IPS-11a (cell line): Measurements from ENCODE around the gene PCGF3.
"Not testable (repeated sequence)": the region's sequence is repeated elsewhere in the genome, so short reads cannot be mapped to it uniquely, and the experiment has no call there.

Experiments
- H3K4me3 ChIP-seq: one replicate; pipeline ENCODE4 v1.5.1; 2013; ENCODE audit warnings: low read depth, low read length, control low read depth

Gene PCGF3

DNA sequence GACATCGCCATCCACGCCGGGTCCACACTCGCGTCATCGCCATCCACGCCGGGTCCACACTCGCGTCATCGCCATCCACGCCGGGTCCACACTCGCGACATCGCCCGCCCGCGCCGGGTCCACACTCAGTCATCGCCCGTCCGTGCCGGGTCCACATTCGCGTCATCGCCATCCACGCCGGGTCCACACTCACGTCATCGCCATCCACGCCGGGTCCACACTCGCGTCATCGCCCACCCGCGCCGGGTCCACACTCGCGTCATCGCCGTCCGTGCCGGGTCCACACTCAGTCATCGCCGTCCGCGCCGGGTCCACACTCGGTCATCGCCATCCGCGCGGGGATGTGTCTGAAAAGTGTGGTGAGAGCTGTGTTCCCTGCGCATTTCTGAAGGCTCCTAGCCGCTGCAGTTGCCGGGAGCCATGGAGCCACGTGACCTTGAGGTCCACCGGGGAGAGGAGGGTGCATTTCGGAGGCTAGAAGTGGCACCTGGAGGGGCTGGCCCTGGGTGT is 17.3 kb downstream of the PCGF3 start:
- no peak overlapping the region for H3K4me3 ChIP-seq

DNA sequence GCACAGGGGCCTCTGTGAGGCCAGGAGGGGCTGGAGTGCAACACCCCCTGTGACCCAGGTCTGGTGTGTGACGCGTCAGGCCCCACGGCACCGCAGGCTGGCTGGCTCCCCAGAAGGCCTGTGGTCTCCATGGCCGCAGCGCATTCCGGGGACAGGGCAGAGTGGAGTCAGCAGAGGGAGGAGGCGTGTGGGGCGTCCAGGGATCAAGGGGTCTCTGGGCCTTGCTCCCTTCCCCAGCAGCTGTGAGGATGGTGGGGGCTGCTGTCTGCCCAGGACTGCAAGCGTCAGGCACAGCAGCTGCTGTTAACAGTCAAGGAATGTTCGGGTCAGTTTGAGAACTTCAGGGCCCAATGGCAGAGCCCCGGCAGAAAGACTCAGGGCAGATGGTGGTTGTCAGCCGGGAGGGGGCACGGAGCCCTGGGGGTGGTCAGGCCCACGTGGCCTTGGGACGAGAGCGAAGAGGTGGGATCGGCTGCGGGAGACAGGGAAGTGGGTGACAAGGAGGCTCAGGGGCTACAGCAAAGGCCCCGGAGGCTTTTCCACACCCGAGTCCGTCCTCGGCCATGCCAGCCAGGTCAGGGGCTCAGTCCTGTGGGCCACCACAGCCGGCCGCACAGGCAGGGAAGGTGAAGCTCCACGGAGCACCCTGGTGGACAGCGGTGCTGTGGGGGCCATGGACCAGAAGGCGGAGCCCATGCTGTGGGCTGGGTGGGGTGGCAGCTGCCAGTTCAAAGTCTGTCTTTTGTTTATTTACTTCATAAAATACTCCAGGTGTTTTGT is 18.3 kb downstream of the PCGF3 start:
- H3K4me3 ChIP-seq, result no peak overlapping the region

DNA sequence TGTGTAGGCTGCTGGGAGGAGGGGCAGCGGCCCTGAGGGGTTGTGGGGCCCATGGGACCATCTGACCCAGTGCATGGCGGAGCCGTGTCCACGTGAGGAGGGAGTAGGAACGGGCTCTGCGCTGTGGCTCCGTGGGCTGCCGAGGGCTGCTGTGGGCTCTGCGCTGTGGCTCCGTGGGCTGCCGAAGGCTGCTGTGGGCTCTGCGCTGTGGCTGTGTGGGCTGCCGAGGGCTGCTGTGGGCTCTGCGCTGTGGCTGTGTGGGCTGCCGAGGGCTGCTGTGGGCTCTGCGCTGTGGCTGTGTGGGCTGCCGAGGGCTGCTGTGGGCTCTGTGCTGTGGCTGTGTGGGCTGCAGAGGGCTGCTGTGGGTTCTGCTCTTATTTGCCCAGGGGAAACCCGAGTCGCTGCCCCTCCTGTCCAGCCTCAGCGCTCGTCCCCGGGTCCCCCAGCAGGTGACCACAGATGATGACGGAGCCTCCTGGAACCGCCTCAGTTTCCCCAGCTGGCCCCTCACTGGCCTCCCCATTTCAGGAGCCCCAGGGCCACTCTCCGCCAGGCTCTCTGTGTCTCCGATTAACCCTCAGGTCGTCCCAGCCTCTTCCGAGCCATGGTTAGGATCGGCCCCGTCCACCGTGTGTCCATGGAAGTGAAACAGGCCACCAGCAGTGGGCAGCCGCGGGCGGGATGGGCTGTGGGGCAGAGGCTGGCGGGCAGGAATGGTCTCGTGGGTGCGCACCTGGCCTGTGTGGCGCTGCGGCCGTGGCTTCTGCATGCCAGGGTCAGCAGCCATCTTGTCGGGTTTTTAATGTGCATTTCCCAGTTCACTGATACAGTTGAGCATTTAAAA is 20.0 kb downstream of the PCGF3 start:
- H3K4me3 ChIP-seq, result no peak overlapping the region

DNA sequence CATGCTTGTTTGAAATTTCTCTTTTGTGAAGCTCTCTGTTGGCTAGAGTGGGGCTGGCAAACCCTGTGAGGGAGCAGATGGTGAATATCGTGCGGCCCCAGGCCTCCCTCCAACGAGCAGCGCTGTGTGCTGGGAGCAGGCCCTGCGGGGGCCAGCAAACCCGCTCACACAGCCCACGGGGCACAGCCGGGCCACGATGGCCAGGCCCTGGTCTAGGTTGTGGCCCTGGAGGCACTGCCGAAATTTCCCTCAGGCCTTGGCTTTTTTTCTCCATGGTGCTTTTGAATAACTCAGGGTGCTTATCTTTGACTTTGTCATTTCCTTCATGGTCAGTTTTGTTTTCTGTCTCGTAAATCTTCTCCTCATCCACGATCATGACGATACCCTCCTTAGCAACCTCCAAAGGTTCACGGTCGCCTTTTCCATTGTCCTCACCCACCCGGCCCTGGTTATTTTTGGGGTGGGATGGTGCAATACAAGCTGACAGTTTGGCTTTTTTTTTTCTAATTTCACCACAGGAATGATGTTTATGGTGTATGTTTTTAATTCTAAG is 20.7 kb downstream of the PCGF3 start:
- no peak overlapping the region for H3K4me3 ChIP-seq

DNA sequence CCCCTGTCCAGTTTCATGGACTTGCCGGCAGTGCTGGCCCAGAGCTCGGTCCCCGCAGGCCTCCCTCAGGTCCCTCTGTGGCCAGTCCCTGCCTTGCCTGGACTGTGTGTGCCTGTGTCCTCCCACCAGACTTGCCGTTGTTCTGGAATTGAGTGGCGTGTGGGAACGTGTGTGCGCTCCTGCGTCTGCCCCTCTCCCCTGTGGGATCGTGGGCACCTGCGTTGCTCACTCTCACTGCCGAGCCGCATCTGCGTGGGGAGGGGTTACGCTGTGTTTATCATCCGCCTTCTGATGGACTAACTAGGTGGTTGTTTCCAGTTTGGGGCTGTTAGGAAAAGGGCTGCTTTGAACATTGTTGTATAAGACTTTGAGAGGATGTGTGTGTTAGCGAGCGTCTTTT is 21.2 kb downstream of the PCGF3 start:
- H3K4me3 ChIP-seq, result no peak overlapping the region

DNA sequence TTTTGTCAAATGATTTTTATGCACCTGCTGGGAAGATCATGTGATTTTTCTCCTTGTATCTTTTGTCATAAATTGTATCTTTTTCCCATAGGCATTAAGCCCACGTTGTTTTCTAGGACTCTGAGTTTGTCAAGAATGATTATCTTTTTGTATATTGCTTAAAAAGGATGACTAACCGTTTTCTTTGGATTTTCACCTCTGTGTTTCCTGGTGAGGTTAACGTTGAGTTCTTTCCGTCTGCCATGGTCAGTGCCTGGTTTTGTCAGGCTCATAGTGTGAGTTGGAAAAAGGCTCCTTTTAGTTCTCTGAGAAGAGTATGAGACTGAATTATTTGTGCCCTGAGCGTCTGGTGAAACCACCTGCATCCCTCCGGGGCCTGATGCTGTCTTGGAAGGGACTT is 21.9 kb downstream of the PCGF3 start:
- no peak overlapping the region for H3K4me3 ChIP-seq

DNA sequence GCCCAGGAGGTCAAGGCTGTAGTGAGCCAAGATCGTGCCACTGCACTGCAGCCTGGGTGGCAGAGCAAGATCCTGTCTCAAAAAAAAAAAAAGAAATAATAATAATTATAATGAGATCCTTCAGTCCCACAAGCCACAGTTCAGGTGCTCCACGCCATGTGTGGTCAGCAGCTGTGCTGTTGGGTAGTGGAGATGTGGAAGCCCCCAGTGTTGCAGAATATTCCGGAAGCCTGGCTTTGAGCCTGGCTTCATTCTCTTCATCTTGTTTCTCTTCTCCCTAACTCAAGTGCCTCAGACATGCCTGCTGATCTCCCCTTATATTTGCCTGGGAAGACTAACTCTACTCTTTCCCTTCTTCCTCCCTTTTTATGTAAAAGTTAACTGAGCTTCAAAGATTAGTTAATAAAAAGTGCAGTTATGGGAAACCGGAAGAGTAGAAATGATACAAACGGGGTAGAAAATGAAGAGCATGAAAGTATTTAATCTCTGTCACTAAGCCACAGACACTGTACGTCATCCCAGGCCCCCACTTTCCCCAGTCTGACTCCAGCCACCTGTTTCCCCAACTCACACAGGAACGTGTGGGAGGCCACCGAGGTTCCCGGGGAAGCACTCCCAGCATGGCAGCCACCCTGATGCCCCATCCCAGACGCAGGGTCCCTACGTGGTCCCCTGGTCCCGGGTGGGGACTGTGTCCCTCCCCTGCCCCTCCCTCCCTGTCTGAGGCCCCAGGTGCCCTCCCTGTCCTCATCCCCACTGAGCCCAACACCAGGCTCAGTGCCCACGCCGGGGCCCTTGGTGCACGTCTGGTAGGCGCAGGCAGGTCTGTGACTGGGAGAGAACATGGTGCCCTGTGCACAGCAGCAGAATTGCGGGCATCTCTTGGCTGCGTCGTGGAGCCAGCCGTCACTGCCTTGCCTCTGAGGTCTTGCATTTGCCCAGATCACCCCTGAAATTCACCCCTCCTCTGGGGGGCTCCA is 24.0 kb downstream of the PCGF3 start:
- H3K4me3 ChIP-seq, result no peak overlapping the region

DNA sequence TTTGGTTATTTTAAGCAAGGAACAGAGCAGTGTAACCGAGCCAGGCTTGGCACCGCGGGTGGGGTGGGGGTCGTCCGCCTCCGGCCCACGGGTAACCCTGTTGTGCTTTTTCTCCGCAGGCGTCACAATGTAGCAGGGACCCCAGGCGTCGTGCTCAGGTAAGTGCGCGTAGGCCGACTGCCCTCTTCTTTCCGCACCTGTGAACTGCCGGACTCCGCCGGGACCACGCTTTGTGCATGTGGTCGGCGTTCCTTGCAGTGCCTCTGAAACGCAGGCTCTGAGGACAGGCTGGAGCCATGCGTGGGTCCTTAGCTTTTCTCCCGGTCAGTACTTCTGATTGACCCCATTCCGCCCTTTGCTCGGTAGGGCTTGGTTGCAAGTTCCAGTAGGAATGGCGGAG is 24.9 kb downstream of the PCGF3 start:
- H3K4me3 ChIP-seq, result no peak overlapping the region

DNA sequence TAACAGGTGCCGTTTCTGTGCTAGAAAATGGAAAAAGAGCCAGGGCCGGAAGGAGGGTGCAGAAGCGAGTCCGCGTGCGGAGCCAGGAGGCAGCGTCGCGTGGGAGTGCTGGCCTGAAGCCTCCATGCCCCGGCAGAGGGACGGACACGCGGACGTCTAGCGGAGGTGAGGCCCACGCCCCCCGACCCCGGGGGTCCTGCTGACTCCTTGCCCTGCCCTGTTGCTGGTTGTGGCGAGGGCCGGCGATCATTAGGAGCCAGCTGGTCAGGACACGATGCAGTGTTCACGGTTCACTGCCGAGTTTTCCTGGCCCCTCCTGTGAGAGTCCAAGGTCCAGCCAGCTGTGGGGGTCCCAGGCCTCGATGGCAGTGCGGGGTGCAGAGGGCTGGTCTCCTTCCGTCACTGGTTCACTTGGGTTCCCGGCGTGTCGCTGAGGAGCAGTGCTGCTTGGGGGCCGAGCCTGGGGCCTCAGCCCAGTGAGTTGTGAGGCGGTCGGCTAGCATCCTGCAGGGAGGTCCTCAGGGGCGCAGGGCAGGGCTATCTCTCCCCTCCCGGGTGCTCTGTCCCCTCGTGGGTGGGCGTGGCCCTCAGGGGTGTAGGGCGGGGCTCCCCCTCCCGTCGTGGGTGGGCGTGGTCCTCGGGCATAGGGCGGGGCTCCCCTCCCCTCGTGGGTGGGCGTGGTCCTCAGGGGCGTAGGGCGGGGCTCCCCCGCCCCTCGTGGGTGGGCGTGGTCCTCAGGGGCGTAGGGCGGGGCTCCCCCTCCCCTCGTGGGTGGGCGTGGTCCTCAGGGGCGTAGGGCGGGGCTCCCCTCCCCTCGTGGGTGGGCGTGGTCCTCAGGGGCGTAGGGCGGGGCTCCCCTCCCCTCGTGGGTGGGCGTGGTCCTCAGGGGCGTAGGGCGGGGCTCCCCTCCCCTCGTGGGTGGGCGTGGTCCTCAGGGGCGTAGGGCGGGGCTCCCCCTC is 25.6 kb downstream of the PCGF3 start:
- H3K4me3 ChIP-seq, result not testable (repeated sequence)

DNA sequence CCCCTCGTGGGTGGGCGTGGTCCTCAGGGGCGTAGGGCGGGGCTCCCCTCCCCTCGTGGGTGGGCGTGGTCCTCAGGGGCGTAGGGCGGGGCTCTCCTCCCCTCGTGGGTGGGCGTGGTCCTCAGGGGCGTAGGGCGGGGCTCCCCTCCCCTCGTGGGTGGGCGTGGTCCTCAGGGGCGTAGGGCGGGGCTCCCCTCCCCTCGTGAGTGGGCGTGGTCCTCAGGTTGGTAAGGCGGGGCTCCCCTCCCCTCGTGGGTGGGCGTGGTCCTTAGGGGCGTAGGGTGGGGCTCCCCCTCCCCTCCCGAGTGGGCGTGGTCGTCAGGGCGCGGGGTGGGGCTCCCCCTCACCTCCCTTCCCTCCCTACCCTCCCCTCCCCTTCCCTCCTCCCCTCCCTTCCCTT is 26.3 kb downstream of the PCGF3 start:
- not testable (repeated sequence) for H3K4me3 ChIP-seq

DNA sequence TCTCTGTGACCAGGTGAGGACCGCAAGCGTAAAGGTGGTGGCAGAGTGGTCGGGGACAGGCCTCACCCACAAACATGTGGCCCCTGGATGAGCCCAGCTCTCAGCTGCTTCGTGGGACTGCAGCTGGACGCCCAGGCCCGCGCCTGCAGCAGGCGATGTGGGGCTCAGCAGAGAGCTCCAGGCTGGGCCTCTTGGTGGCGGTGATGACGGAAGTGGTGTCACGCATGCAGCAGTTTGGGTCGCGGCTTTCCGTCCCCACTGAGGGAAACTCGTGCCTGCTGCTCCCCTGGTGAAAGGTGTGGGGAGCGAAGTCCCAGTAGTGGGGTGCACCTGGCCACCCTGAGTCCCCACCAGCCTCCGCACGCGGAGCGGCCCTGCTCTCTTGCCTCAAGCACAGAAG is 26.9 kb downstream of the PCGF3 start:
- H3K4me3 ChIP-seq, result no peak overlapping the region

DNA sequence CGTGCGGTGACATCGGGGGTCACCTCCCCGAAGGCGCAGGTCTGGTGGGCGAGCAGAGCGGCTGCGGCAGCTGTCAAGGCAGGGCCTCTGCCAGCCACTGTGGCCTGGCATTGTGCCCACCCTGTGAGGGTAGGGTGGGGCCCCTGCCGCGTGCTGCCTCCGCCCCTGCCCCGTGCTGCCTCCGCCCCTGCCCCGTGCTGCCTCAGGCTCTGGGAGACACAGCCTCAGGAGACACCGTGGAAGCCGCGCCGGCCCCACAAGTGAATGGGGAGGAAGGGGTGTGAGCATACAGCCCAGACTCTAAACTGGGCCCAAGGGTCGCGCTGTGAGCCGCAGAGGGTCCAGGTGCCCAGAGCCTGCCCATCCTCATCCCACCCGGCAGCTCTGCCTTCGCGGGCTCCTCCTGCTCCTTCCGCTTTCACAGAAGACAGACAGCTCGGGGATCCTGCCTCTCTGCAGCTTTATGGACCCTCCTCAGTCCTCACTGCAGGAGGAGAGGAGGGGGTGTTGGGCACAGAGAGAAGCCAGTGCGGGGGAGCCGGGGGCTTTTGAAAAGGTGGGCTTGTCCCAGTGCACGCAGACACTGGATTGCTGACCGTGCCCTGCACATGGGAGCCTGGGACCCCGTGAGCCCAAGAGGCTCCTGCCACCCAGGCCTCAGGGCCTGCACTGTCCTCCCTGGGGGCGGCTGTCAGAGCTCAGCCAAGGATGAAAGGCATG is 27.4 kb downstream of the PCGF3 start:
- no peak overlapping the region for H3K4me3 ChIP-seq

DNA sequence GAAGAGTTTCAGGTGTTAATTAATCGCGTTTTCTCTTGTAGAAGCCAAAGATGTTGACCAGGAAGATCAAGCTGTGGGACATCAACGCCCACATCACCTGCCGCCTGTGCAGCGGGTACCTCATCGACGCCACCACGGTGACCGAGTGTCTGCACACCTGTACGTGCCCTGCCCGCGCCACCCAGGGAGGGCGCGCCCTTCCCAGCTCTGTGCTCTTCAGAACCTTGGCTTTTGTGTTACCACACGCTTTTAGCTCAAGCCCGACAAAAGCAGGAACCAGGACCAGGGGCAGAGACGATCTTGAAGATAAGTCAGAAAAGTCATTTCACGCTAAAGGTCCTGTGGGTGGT is 28.0 kb downstream of the PCGF3 start:
- no peak overlapping the region for H3K4me3 ChIP-seq

DNA sequence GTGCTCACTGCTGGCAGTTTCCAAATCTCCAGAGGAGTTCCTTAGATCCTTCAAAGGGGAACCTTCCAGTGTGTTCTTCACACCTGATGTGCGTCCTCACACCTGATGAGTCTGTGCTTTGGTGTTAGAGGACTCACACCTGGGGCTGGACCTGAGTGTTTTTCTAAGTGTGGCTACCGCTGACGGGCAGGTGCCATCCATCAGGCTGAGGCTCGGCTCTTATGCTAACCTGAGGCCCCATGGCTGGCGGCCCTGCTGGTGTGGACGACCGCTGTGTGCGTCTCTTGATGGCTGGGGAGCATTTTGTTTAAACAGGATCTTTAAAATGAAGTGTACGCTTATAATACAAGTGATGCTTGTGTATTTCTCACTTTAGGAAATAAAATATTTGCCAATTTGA is 28.4 kb downstream of the PCGF3 start:
- H3K4me3 ChIP-seq, result no peak overlapping the region

DNA sequence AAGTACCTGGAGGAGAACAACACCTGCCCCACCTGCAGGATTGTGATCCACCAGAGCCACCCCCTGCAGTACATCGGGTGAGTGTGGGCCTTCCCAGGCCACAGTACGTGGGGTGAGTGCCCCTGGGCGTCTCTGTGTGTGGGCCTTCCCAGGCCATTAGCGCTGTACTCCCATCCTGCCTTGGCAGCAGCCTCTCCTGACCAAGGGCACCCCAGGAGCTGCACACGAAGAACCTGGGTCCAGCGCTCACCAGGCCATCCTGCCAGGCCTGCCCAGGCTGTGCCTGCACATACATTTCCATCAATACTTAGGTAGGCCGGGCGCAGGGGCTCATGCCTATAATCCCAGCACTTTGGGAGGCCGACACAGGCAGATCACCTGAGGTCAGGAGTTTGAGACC is 29.3 kb downstream of the PCGF3 start:
- no peak overlapping the region for H3K4me3 ChIP-seq

DNA sequence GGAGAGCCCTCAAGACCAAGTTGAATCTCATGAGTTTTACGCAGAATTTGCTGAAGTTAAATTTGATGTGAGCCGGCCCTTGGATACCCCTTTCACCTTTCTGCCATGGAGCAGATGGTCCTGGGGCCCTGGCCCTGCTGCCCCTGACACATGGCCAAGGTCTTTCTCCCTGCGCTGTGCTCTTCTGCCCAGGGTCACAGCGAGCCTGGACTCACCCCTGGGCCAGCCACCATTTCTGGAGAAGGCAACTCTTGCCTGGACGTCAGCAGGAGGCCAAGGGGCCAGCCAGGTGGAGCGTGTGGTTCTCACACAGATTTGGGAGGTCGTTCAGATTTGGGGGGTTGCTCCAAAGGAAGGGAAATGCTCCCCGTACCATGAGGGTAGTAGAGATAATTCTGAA is 30.0 kb downstream of the PCGF3 start:
- no peak overlapping the region for H3K4me3 ChIP-seq

DNA sequence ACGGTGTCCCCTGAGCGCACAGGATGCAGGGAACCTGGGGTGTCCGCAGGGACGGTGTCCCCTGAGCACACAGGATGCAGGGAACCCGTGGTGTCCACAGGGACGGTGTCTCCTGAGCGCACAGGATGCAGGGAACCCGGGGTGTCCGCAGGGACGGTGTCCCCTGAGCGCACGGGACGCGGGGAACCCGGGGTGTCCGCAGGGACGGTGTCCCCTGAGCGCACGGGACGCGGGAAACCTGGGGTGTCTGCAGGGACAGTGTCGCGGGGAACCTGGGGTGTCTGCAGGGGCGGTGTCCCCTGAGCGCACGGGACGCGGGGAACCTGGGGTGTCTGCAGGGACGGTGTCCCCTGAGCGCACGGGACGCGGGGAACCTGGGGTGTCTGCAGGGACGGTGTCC is 30.9 kb downstream of the PCGF3 start:
- H3K4me3 ChIP-seq, result not testable (repeated sequence)

DNA sequence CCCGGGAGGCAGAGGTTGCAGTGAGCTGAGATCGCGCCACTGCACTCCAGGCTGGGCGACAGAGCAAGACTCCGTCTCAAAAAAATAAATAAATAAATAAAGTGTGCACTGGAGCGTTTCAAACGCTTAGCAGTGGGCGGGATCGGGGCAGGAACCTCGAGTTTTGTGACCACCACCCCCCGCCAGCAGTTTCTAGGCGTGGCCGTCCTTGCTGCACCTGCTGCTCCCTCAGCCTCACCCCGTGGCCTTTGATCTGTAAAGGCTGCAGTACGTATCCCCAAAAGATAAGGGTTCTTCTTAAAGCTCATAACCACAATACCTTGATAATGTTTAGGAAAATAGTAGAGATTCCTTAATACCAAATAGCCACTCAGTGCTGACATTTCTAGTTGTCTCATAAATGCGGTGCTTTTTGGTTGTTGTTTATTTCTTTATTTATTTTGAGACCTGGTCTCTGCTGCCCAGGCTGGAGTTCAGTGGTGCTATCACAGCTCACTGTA is 33.2 kb downstream of the PCGF3 start:
- no peak overlapping the region for H3K4me3 ChIP-seq

DNA sequence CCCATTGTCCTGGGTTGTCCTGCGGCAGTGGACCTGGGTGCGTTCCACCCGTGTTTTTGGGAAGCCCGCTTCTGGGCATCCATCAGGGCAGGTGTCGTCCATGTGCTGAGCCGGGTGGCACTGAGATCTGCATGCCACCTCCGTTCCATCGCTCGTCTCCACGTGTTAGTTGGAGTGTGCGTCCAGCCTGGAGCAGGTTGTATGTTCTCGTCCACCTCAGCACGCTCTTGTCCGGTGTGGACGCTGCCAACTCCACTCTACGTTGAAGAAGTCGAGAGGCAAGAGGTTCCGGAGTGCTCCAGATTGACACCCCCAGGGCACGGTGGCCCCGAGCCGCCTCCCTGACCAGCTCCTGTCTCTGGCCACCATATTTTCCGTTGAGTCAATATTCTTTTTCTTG is 33.9 kb downstream of the PCGF3 start:
- H3K4me3 ChIP-seq, result no peak overlapping the region
